GM12865 (cell line): ENCODE measurements around the gene MPZ.

ENCODE experiments used
- DNase-seq: peaks from one replicate; pipeline ENCODE4 v3.0.0; 2010; ENCODE audit warnings: low read depth
- H3K4me3 ChIP-seq: 2 replicates; pipeline ENCODE4 v1.5.1; 2011; ENCODE audit warnings: mild to moderate bottlenecking, low read depth, low read length, control low read depth
- TF ChIP-seq, protein P1 (sequence below): IDR thresholded peaks from 2 replicates; pipeline ENCODE4 v1.5.1; 2011; ENCODE audit warnings: low read length, control low read depth, low read depth, inconsistent platforms; ENCODE audit not compliant: insufficient read depth; ENCODE audit errors: missing control alignments

Gene MPZ

DNA sequence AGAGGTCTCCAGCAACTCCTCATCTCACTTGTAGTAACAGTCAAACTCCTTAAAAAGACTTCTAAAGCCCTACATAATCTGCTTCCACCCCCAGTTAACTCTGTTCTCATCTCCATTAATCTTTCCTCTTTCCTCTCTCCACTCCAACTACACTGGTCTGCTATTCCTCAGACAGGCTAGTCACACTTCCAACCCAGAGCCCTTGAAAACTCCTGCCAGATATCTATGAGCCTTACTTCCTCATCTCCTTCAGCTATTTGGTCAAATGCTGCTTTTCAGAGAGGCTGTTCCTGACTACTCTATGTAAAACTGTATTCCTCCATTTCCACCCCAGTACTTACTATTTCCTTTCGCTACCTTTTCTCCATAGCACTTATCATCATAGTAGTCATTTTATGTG is 26.8 kb downstream of the MPZ start:
- TF ChIP-seq, protein P1, sequence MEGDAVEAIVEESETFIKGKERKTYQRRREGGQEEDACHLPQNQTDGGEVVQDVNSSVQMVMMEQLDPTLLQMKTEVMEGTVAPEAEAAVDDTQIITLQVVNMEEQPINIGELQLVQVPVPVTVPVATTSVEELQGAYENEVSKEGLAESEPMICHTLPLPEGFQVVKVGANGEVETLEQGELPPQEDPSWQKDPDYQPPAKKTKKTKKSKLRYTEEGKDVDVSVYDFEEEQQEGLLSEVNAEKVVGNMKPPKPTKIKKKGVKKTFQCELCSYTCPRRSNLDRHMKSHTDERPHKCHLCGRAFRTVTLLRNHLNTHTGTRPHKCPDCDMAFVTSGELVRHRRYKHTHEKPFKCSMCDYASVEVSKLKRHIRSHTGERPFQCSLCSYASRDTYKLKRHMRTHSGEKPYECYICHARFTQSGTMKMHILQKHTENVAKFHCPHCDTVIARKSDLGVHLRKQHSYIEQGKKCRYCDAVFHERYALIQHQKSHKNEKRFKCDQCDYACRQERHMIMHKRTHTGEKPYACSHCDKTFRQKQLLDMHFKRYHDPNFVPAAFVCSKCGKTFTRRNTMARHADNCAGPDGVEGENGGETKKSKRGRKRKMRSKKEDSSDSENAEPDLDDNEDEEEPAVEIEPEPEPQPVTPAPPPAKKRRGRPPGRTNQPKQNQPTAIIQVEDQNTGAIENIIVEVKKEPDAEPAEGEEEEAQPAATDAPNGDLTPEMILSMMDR, result no peak
- no peak for DNase-seq
- H3K4me3 ChIP-seq, result no peak overlapping the region

DNA sequence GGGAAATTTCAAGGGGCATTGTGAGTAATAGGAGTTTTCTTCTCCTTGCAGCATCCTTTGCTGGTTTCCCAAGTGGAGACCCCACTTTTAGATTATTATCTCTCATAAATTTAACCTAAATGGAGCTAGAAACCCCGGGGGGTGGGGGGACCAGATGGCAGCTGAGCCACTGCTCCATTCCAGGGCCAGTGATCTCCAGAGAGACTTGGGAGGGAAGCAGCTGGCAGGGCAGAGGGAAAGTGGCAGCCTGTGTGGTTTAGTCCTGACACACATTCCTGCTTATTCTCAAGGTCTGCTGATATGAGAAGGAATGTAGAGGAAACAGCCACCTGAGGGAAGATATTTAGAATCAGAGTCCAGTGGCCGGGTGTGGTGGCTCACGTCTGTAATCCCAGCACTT is 34.9 kb downstream of the MPZ start:
- DNase-seq, result no peak
- TF ChIP-seq, protein P1, result no peak
- H3K4me3 ChIP-seq, result no peak overlapping the region

DNA sequence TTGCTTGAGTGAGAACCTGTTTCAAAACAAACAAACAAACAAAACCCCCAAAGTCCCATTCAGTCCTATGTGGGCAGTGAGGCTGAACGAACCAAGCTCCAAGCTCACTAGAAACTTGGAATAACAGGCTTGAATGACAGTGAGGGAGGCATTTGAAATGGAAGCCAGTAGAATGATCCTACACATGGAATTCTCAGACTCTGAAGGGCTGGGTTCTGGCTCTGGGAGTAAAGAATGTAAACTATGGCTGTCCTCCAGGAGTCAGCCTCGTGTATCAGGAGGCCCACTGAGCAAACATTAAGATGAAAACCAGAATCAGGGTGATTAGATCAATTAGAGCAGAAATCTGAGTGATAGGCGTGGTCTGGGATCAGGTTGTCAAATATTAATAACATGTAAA is 36.4 kb downstream of the MPZ start:
- no peak overlapping the region for H3K4me3 ChIP-seq
- no peak for DNase-seq
- TF ChIP-seq, protein P1, result no peak

DNA sequence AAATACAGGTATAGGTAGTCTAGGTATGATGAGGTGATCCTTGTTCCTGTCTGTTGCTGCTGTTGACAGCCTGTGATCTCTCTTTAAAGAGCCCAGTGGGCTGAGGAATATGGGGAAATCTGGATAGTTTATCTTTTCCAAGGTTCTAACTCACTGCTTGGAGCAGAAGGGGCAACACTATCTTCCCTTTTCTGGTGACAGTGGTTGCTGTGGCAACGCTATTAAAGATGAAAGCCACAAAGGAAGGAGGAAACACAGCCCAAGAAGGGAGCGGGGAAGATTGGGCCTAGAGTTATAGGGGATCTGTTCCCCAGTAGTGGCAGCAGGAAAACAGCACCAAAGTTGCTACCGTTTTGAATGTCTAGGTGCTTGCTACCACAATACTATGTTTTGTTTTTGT is 42.4 kb downstream of the MPZ start:
- no peak for DNase-seq
- TF ChIP-seq, protein P1, result no peak
- no peak overlapping the region for H3K4me3 ChIP-seq

DNA sequence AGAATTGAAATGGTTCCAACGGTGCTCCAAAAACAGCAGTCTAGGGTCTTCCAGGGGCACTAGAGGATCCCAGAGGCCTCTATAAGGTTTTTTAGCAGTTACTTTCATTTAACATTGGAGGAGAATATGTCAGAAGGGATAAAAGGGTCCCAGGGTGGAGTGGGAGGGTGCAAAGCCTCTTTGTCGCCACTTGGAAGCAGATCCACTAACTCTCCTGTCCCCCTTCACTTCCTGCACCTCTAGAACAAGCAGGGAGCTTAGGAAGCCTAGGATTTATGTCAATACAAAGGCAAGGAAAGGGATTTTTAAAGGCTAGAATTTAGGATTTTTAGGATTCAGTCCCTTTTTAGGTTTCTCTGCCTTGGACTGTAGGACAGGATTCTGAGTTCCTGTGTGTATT is 42.9 kb downstream of the MPZ start:
- TF ChIP-seq, protein P1, result no peak
- H3K4me3 ChIP-seq, result no peak overlapping the region
- DNase-seq, result no peak

DNA sequence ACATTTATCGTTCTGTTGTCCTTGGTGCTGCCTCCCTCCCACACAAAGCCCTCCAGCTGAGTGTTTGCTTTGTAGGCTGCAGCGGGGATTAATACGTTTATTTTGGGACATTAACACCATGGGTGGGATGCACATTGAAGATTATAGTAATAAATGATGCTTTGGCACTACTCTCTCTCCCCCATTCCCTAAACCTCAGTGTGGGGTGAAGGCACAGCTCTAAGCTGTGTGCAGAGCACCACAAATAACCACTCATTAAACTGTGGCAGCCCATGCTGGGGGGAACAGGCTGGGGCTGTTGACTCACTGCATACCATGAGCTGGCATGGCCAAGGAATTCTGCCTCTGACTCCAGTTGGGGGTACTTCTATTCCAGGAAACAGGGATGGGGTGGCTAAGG is 43.6 kb downstream of the MPZ start:
- TF ChIP-seq, protein P1, result no peak
- DNase-seq, result no peak
- H3K4me3 ChIP-seq, result no peak overlapping the region

DNA sequence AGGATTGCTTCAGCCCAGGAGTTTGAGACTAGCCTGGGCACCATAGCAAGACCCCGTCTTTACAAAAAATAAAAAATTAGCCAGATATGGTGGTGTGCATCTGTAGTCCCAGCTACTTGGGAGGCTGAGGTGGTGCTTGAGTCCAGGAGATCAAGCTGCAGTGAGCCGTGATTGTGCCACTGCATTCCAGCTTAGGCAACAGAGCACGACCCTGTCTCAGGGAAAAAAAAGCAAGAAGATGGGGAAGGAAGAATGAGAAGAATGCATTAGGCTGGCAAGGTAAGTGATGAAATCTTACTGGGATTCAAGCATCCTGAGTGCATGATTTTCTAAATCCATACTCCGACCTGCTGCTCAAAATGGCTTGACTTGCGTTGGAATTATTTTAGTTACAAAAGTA is 44.5 kb downstream of the MPZ start:
- DNase-seq, result no peak
- H3K4me3 ChIP-seq, result no peak overlapping the region
- TF ChIP-seq, protein P1, result no peak
